Esophagus (tissue), 2 donors: ENCODE results near the gene STX7. TPM values are rescaled to one million over a fixed set of nuclear protein-coding genes. Genes with fewer than 3 reads are reported as not detected.

Experiments used
- H3K27ac ChIP-seq, 2 donors: one replicate each; pipeline ENCODE4 v1.5.1; 2013; ENCODE audit warnings: low read depth in 2 of 2, mild to moderate bottlenecking in 2 of 2, inconsistent platforms in 1 of 2, low read length in 1 of 2, moderate library complexity in 1 of 2
- H3K27me3 ChIP-seq, 2 donors: one replicate each; pipeline ENCODE4 v1.6.1; 2013; ENCODE audit warnings: low read length in 2 of 2, control low read depth in 1 of 2, mild to moderate bottlenecking in 1 of 2; ENCODE audit not compliant: insufficient read depth in 2 of 2, control insufficient read depth in 1 of 2
- H3K36me3 ChIP-seq, 2 donors: one replicate each; pipeline ENCODE4 v1.6.1; 2013; ENCODE audit warnings: low read length in 1 of 2; ENCODE audit not compliant: control insufficient read depth in 2 of 2, insufficient read depth in 2 of 2
- H3K4me1 ChIP-seq, 2 donors: one replicate each; pipeline ENCODE4 v1.6.1; 2013; ENCODE audit warnings: low read length in 1 of 2; ENCODE audit not compliant: control insufficient read depth in 2 of 2, insufficient read depth in 2 of 2
- H3K4me3 ChIP-seq, 2 donors: one replicate each; pipeline ENCODE4 v1.5.1; 2013; ENCODE audit warnings: low read length in 2 of 2, mild to moderate bottlenecking in 2 of 2, low read depth in 1 of 2, moderate library complexity in 1 of 2
- H3K9me3 ChIP-seq, 2 donors: one replicate each; pipeline ENCODE4 v1.6.1; 2013; ENCODE audit warnings: mild to moderate bottlenecking in 2 of 2, low read depth in 1 of 2, low read length in 1 of 2, moderate library complexity in 1 of 2; ENCODE audit not compliant: control insufficient read depth in 2 of 2, insufficient read depth in 1 of 2
- WGBS, 2 donors: extraction: QIAGEN DNeasy Blood & Tissue Kit; methylation state at CpG; one replicate each; pipeline ENCODE4 v1.1.7; 2013; 5-methylcytosine and 5-hydroxymethylcytosine counted together
- polyA plus RNA-seq, 2 donors: library from polyadenylated mRNA; stranded (reverse); fragments of 200-250 nt; gene quantifications; one replicate each; pipeline ENCODE4 v1.2.3, GENCODE V29; 2013
- donor health status: healthy with polysubstance abuse.
- donor health status: Bipolar disorder and iron deficiency.

Gene STX7
- polyA plus RNA-seq, 2 donors: 9.0 to 19.2 TPM

GRCh38 chr6:132494954-132495353, 18.0 kb downstream of the STX7 start:
- peaks cover 0 to 2% of the 10 kb centered on the region in 2 donors for H3K36me3 ChIP-seq
- no peak overlapping the region for H3K27ac ChIP-seq
- WGBS, 2 donors: 69 to 74% methylated on average over 2 of the region's 2 CpGs
- H3K4me1 ChIP-seq: peaks cover 0 to 5% of the 10 kb centered on the region in 2 donors
- no peak overlapping the region for H3K4me3 ChIP-seq
- no peaks in the 10 kb centered on the region for H3K9me3 ChIP-seq
- no peaks in the 10 kb centered on the region for H3K27me3 ChIP-seq

DNA sequence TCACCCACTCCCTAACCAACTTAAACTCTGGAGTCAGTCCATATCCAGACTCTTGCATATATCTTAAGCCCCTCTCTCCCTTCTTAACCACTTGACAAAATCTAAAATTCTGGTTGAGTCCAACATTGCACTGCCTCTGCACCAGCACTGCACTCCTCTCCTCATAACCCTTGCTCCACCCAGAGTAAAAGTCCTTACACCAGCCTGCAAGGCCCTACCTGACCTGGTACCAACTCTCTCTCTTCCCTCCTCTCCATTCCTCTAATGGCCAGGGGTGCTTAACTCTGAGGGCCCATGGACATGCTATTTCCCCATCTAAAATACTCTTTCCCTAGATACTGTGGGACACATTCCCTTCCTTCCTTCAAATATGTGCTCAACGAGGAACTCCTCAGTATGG, 21.0 kb downstream of the STX7 start:
- WGBS, 2 donors: 86 to 100% methylated on average over 1 of the region's 1 CpG
- H3K27me3 ChIP-seq: no peaks in the 10 kb centered on the region
- no peaks in the 10 kb centered on the region for H3K36me3 ChIP-seq
- H3K9me3 ChIP-seq: no peaks in the 10 kb centered on the region
- H3K4me3 ChIP-seq: no peak overlapping the region
- peaks cover 0 to 3% of the 10 kb centered on the region in 2 donors for H3K4me1 ChIP-seq
- no peak overlapping the region for H3K27ac ChIP-seq

GRCh38 chr6:132491303-132491702, 21.6 kb downstream of the STX7 start:
- H3K27ac ChIP-seq: no peak overlapping the region
- H3K4me3 ChIP-seq: no peak overlapping the region
- 79 to 88% methylated on average over 5 of the region's 5 CpGs for WGBS, 2 donors
- no peaks in the 10 kb centered on the region for H3K36me3 ChIP-seq
- H3K4me1 ChIP-seq: peaks cover 0 to 3% of the 10 kb centered on the region in 2 donors
- no peaks in the 10 kb centered on the region for H3K27me3 ChIP-seq
- H3K9me3 ChIP-seq: no peaks in the 10 kb centered on the region

DNA sequence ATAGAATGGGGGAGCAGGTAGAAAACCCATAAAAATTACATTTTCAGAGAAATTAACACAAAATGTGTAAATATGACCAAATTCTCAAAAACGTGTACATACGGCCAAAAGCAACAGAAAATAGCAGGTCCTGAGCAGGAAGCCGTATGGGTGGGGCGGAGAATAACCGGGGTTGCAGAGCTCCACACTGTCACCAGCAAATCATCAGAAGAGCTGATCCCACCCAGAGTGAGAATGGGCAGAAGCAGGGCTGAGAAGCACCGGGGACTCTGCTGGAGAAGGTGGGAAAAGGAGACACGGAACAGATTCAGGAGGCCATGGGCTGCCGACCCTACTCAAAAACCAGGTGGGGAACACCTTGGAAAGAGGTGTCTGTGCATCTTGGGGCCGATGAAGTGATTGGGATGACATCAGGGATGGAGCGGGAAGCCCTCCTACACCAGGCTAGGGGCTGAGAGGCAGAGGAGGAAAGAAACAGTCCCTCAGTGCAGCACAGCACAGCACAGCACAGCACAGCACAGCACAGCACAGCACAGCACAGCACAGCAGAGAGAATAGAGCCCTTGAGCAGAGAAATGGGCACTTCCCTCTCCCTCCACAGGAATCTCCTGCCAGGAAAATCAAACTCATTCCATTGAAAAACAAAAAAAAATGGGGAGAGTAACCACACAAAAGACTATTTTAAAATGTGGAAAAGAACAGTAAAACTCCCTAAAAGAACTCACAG, 22.3 kb downstream of the STX7 start:
- H3K27me3 ChIP-seq: no peaks in the 10 kb centered on the region
- 78 to 80% methylated on average over 10 of the region's 10 CpGs for WGBS, 2 donors
- H3K4me3 ChIP-seq: no peak overlapping the region
- H3K36me3 ChIP-seq: no peaks in the 10 kb centered on the region
- H3K9me3 ChIP-seq: no peaks in the 10 kb centered on the region
- peaks cover 0 to 3% of the 10 kb centered on the region in 2 donors for H3K4me1 ChIP-seq
- no peak overlapping the region for H3K27ac ChIP-seq

GRCh38 chr6:132490024-132490423, 22.9 kb downstream of the STX7 start:
- no peak overlapping the region for H3K27ac ChIP-seq
- no peaks in the 10 kb centered on the region for H3K36me3 ChIP-seq
- H3K4me3 ChIP-seq: no peak overlapping the region
- no peaks in the 10 kb centered on the region for H3K27me3 ChIP-seq
- H3K9me3 ChIP-seq: no peaks in the 10 kb centered on the region
- 64 to 68% methylated on average over 6 of the region's 6 CpGs for WGBS, 2 donors
- peaks cover 0 to 3% of the 10 kb centered on the region in 2 donors for H3K4me1 ChIP-seq

DNA sequence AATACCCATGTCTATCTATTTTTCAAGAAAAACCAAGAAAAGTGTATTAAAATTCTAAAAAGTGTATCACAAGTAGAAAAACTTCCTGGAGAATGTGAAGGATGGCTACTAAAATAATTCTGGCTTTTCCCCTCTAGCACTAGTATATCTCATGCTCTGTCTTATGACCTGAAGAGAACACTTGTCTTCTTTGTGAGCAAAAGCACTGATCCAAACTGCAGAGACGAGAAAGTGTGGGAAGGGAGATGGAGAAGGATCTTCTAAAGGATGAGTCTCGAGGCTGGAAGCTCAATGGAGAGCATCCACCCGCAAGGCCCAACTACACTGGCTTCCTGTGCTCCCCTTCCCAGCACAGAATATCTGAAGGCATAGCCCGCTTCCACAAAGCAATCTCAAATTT, 23.5 kb downstream of the STX7 start:
- Histone ChIP-seq H3K27me3 (no peaks in the 10 kb centered on the region), H3K9me3 (no peaks in the 10 kb centered on the region), H3K36me3 (no peaks in the 10 kb centered on the region), H3K4me1 (peaks cover 0 to 3% of the 10 kb centered on the region in 2 donors), H3K4me3 (no peak overlapping the region), H3K27ac (no peak overlapping the region)
- WGBS, 2 donors: 95 to 96% methylated on average over 4 of the region's 4 CpGs

DNA sequence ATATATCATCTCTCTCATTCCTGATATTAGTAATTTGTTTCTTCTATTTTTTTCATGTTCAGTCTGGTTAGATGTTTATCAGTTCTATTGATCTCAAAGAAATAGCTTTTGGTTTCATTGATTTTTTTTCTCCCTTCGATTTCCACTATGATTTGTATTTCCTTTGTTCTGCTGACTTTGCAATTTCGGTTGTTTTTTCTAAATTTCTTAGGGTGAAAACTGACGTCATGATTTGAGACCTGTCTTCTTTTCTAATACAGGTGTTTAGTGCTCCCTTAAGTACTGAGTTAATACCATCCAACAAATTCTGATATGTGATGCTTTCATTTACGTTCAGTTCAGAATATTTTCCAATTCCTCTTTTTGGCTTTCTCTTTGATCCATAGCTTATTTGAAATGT, 25.2 kb downstream of the STX7 start:
- Histone ChIP-seq H3K9me3 (no peaks in the 10 kb centered on the region), H3K36me3 (no peaks in the 10 kb centered on the region), H3K4me1 (peaks cover 0 to 3% of the 10 kb centered on the region in 2 donors), H3K27ac (no peak overlapping the region), H3K27me3 (no peaks in the 10 kb centered on the region), H3K4me3 (no peak overlapping the region)
- 80 to 89% methylated on average over 4 of the region's 4 CpGs for WGBS, 2 donors

DNA sequence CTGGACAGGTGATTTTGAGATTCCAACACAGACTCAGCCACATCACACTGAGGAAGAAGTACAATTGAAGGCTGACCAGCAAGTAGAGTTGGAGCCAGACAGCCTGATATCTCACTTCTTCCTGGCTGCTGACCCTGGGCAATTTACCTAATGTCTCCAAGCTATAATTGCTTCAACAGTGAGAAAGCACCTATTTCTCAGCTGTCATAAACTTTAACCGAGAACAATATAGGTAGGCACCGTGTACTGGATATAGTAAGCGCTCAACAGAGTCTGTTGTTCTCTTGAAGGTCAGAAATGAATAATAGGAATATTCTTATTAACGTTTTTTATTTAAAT, 28.3 kb downstream of the STX7 start:
- Histone ChIP-seq H3K27me3 (no peaks in the 10 kb centered on the region), H3K4me3 (no peak overlapping the region), H3K36me3 (no peaks in the 10 kb centered on the region), H3K4me1 (no peaks in the 10 kb centered on the region), H3K9me3 (no peaks in the 10 kb centered on the region), H3K27ac (no peak overlapping the region)
- WGBS, 2 donors: 82 to 84% methylated on average over 4 of the region's 4 CpGs

DNA sequence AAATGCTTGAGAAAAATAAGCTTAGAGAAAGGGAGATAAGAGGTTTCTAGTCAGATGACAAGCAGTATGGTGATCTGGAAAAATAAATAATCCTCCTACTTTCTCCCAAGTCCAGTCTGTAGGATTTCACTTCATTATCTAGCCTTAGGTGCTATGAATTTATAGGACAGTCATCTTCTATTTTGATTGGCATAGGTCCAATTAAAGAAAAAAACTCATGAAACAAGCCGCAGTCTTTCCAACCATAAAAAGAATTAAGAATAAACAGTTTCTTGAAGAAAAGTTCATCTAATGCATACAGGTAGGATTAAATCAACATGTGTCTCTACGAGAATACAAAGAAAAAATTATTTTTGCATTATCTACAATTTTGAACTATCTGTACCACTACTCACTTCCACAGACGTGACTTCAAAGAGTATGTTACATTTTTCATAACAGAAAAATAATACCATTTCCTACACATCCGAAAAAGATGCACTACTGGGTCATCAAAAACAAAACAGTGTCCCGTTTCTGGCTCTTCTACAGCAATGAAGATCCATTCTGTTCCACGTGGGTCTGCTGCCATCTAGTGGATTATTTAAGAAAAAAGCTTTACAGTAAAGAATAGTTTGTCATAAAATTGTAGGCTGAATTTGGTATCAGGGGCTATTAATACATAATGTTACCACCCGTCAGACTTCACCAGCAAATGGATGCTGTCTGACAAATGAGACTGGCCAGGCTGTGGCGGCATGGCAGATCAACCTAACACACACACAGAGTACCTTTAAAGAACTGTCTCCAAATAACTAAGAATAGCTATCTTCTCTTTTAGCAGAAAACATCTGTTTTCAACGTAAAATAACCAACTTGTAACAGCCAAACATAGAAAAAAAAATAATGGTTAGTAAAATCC, 28.9 kb downstream of the STX7 start:
- Histone ChIP-seq H3K4me1 (no peaks in the 10 kb centered on the region), H3K27ac (no peak overlapping the region), H3K4me3 (no peak overlapping the region), H3K9me3 (no peaks in the 10 kb centered on the region), H3K36me3 (no peaks in the 10 kb centered on the region), H3K27me3 (no peaks in the 10 kb centered on the region)
- WGBS, 2 donors: 28 to 30% methylated on average over 9 of the region's 9 CpGs
